GM10266 (cell line): ENCODE data around the gene ABCG5.

ENCODE experiments used
- DNase-seq: peaks from one replicate; pipeline ENCODE4 v3.0.0; 2012; ENCODE audit errors: extremely low spot score
- CTCF ChIP-seq: IDR thresholded peaks from 2 replicates; pipeline ENCODE4 v1.5.1; 2012; ENCODE audit warnings: mild to moderate bottlenecking, low read depth; ENCODE audit not compliant: control insufficient read depth, insufficient read depth; ENCODE audit errors: missing control alignments

Gene ABCG5

DNA sequence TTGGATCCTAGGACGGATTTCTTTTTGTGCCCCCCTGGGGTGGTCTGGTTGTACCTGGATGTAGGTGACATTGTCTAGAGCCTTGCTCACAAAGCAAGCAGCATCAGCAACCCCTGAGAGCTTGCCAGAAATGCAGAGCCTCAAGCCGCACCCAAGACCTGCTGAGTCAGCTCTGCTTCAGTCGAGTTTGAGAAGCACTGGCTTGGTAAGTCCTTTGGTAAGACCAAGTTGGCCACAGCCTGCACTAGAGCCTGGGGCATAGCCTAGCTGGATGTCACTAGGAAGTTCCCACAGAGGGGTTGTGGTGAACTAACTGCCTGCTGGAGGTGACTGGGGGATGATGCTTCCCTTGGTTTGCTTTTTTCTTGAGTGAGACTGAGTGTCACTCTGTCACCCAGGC is 6.2 kb downstream of the ABCG5 start:
- no peak for TF ChIP-seq CTCF
- DNase-seq = no peak

GRCh38 chr2:43831543-43832294 is 6.9 kb downstream of the ABCG5 start:
- no peak for TF ChIP-seq CTCF
- no peak for DNase-seq

- no peak for TF ChIP-seq CTCF
- DNase-seq = no peak
These were observed 12.1 kb downstream of the ABCG5 start for GRCh38 chr2:43826305-43827250.

GRCh38 chr2:43825841-43826240 is 12.8 kb downstream of the ABCG5 start:
- DNase-seq = no peak
- TF ChIP-seq CTCF = no peak

DNA sequence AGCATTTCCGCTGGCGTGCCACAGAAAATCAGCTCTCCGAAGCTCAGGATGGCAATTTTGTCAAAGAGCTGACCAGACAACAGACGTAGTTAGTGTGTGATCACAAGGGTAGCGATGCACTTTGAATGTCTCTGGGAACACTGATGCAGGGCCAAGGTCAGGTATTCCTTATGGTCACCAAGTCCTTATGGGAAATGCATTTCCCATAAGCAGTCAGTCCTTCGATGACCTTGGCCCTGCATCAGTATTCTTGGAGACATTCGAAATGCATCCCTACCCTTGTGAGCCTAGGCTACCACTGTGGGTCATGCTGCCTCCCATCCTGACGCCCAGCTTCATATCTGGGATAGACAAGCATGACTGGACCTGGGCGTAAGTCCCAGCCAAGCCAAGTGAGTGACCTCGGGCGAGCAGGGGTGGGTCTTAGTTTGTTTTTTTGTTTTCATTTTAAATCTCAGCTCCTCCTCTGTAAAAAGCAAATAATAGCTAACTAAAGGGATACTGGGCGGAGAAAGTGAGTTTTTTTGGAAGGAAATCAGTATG is 13.6 kb downstream of the ABCG5 start:
- DNase-seq = no peak
- TF ChIP-seq CTCF = no peak

DNA sequence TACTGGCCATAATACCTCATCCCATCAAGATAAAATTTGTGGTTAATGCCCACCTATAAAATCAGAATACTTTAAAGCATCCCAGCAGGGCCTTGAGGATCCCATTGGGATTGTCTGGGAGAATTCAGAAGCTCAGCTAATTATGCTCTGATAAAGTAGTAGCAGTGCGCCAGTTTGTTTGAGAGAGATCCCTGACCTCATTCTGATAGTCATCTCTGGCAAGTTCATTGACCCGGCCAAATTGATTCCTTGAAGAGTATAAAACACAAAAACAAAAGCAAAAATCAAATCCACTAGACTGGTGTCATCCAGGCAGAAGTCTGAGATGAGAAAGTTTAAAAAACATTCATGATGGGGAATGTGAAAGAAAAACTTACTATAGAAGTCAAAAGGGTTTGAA is 14.1 kb downstream of the ABCG5 start:
- no peak for TF ChIP-seq CTCF
- DNase-seq = no peak
